ENCODE results near the gene CCDC24. TPM values are rescaled to one million over a fixed set of nuclear protein-coding genes. Genes with fewer than 3 reads are reported as not detected.

The CCDC24 gene
- total and polyA plus RNA-seq, 9 of the 15 experiments (the other 6 are each of a cell fraction or from before 2014, with no cell fraction given) = 0.31 to 4.5 (median 1.5) TPM

- POLR2A ChIA-PET = interaction anchor here (0.6 kb wide), 1 partner anchor 9 kb away, joined by 7 read pairs; no protein-coding TSS in a partner anchor
- no TSS peak for BruUV-seq (replicated peaks)
- Histone ChIP-seq H3K9me1 (ENCODE audit: control insufficient read depth, insufficient read depth, low read length) (no peaks in the 10 kb centered on the region), H3K9ac (ENCODE audit: insufficient read depth in 1 of 2, low read depth in 2 of 2, low read length in 2 of 2) (no peak overlapping the region), H3K9me3 (replicated peaks; ENCODE audit: control insufficient read depth, insufficient read depth, low read depth, low read length) (no peaks in the 10 kb centered on the region), H3K4me3 (no peak overlapping the region), H2AFZ (ENCODE audit: low read depth, low read length) (no peak overlapping the region), H3K4me2 (ENCODE audit: insufficient read depth, low read length) (no peak overlapping the region), H3K27me3 (ENCODE audit: control insufficient read depth in 2 of 2, insufficient read depth in 2 of 2, low read length in 2 of 2) (no peaks in the 10 kb centered on the region), H3K4me1 (replicated peaks in 1 of 2; ENCODE audit: control insufficient read depth in 2 of 2, insufficient read depth in 2 of 2, low read length in 2 of 2) (peaks cover 16 to 18% of the 10 kb centered on the region in 2 experiments; a peak in 4 of 5 replicates), H4K20me1 (replicated peaks; ENCODE audit: control insufficient read depth, insufficient read depth, low read length) (peaks cover 9% of the 10 kb centered on the region; the same call in 1 of the 2 replicates), H3K79me2 (ENCODE audit: control insufficient read depth, insufficient read depth, low read length) (no peaks in the 10 kb centered on the region), H3K36me3 (ENCODE audit: control insufficient read depth, insufficient read depth, low read length) (peaks cover 70% of the 10 kb centered on the region), H3K27ac (ENCODE audit: extremely low read depth, low read depth, low read length) (no peak overlapping the region)
- CTCF ChIA-PET (ENCODE audit: low intra/inter-chr PET ratio) = no interaction called here
- no peak for TF ChIP-seq RAD51 (IDR thresholded peaks at IDR 0.05; ENCODE audit: borderline replicate concordance, low read depth)
- in situ Hi-C loops (cut with MboI) = no loop called here
- ATAC-seq (no peak), DNase-seq (ENCODE audit: extremely low read depth in 1 of 4, low spot score in 3 of 4) (no peak), FAIRE-seq (no peak)
- intact Hi-C loops (cut with micrococcal nuclease) = no loop called here
- WGBS (ENCODE audit: insufficient coverage, low coverage, missing lambda C conversion rate) = 57% methylated on average over 3 of the region's 3 CpGs
Measured at GRCh38 chr1:43961692-43962091, 29.7 kb upstream of the CCDC24 start.

GRCh38 chr1:43962324-43962723 lies 29.1 kb upstream of the CCDC24 start:
- no peak for ATAC-seq
- no peak for TF ChIP-seq TBP (optimal IDR thresholded peaks at IDR 0.05; ENCODE audit: low read depth, low read length)
- no peak for TF ChIP-seq ZKSCAN1 (IDR thresholded peaks at IDR 0.05; ENCODE audit: low read depth, low read length)
- no peak for TF ChIP-seq ZNF212 (CRISPR knock-in tag; IDR thresholded peaks at IDR 0.05)
- no peak for TF ChIP-seq TARDBP (IDR thresholded peaks at IDR 0.05)
- no peak for TF ChIP-seq PCBP2 (IDR thresholded peaks at IDR 0.05; ENCODE audit: low read depth, low read length, poor library complexity, severe bottlenecking)
- TF ChIP-seq CBFA2T2 (conservative IDR thresholded peaks at IDR 0.05) = no peak
- no peak for TF ChIP-seq RFX1 (IDR thresholded peaks at IDR 0.05)
- ChIA-PET POLR2A (interaction anchor here (0.6 to 1.4 kb wide), 3 partner anchors 8 to 77 kb away, joined by 3 to 7 read pairs (median 4); no protein-coding TSS in a partner anchor), CTCF (ENCODE audit: low intra/inter-chr PET ratio) (no interaction called here)
- Histone ChIP-seq H3K36me3 (ENCODE audit: control insufficient read depth, insufficient read depth, low read length) (peaks cover 66% of the 10 kb centered on the region), H3K27me3 (ENCODE audit: control insufficient read depth in 2 of 2, insufficient read depth in 2 of 2, low read length in 2 of 2) (no peaks in the 10 kb centered on the region), H3K27ac (ENCODE audit: extremely low read depth, low read depth, low read length) (no peak overlapping the region), H3K9ac (ENCODE audit: insufficient read depth in 1 of 2, low read depth in 2 of 2, low read length in 2 of 2) (no peak overlapping the region), H3K4me1 (replicated peaks in 1 of 2; ENCODE audit: control insufficient read depth in 2 of 2, insufficient read depth in 2 of 2, low read length in 2 of 2) (peaks cover 16 to 18% of the 10 kb centered on the region in 2 experiments; a peak in 4 of 5 replicates), H3K79me2 (ENCODE audit: control insufficient read depth, insufficient read depth, low read length) (no peaks in the 10 kb centered on the region), H4K20me1 (replicated peaks; ENCODE audit: control insufficient read depth, insufficient read depth, low read length) (peaks cover 9% of the 10 kb centered on the region; the same call in 1 of the 2 replicates), H3K4me2 (ENCODE audit: insufficient read depth, low read length) (no peak overlapping the region), H3K9me3 (replicated peaks; ENCODE audit: control insufficient read depth, insufficient read depth, low read depth, low read length) (no peaks in the 10 kb centered on the region), H3K9me1 (ENCODE audit: control insufficient read depth, insufficient read depth, low read length) (no peaks in the 10 kb centered on the region), H2AFZ (ENCODE audit: low read depth, low read length) (no peak overlapping the region), H3K4me3 (no peak overlapping the region)
- BruUV-seq (replicated peaks) = no TSS peak
- intact Hi-C loops (cut with micrococcal nuclease) = no loop called here
- 46% methylated on average over 2 of the region's 2 CpGs for WGBS (ENCODE audit: insufficient coverage, low coverage, missing lambda C conversion rate)
- in situ Hi-C loops (cut with MboI) = no loop called here
- FAIRE-seq = no peak
- no peak for DNase-seq (ENCODE audit: extremely low read depth in 1 of 4, low spot score in 3 of 4)
